Globus pallidus (tissue), 1 donor: Measurements from ENCODE around the gene SH2D7.
A peak's percentile ranks its signal among the peaks of the same experiment; 100 is the strongest.

Source experiments
- DNase-seq: peaks from one replicate; pipeline ENCODE4 v3.0.0-alpha.2; 2015; ENCODE audit warnings: low spot score

SH2D7 gene

GRCh38 chr15:78092261-78093041 is at the start of gene SH2D7:
SH2D7 (plus strand) TSS chr15:78092561; CDS start chr15:78092585, 24 bp downstream.
- DNase-seq = no peak

GRCh38 chr15:78044407-78045155 is 47.8 kb upstream of the SH2D7 start:
- DNase-seq = no peak

GRCh38 chr15:78045189-78045588 is 47.2 kb upstream of the SH2D7 start:
- no peak for DNase-seq

- DNase-seq = no peak
These were observed 45.5 kb upstream of the SH2D7 start for GRCh38 chr15:78046796-78047341.

- DNase-seq = no peak
These were observed 44.4 kb upstream of the SH2D7 start for GRCh38 chr15:78047761-78048627.

- DNase-seq = no peak
These were observed 43.8 kb upstream of the SH2D7 start for GRCh38 chr15:78048628-78048920.

- DNase-seq = no peak
These were observed 42.5 kb upstream of the SH2D7 start for GRCh38 chr15:78049691-78050440.

- DNase-seq = no peak
These were observed 41.9 kb upstream of the SH2D7 start for GRCh38 chr15:78050441-78050809.

- no peak for DNase-seq
These were observed 41.5 kb upstream of the SH2D7 start for GRCh38 chr15:78050826-78051225.

GRCh38 chr15:78051596-78051995 is 40.8 kb upstream of the SH2D7 start:
- no peak for DNase-seq

- DNase-seq = no peak
These were observed 40.4 kb upstream of the SH2D7 start for GRCh38 chr15:78052001-78052401.

- no peak for DNase-seq
These were observed 39.8 kb upstream of the SH2D7 start for GRCh38 chr15:78052545-78052944.

- no peak for DNase-seq
These were observed 37.8 kb upstream of the SH2D7 start for GRCh38 chr15:78054518-78054917.

- no peak for DNase-seq
These were observed 37.4 kb upstream of the SH2D7 start for GRCh38 chr15:78054966-78055365.

- DNase-seq = peak; percentile 43
These were observed 36.2 kb upstream of the SH2D7 start for GRCh38 chr15:78055919-78056713.

GRCh38 chr15:78056714-78057269 is 35.6 kb upstream of the SH2D7 start:
- peak; percentile 46 for DNase-seq

- no peak for DNase-seq
These were observed 34.6 kb upstream of the SH2D7 start for GRCh38 chr15:78057803-78058202.

GRCh38 chr15:78058401-78058935 is 33.9 kb upstream of the SH2D7 start:
- DNase-seq = no peak

- DNase-seq = no peak
These were observed 33.1 kb upstream of the SH2D7 start for GRCh38 chr15:78059110-78059839.

GRCh38 chr15:78060232-78060631 is 32.1 kb upstream of the SH2D7 start:
- no peak for DNase-seq
